Activated T-cell treated with anti-CD3 and anti-CD28 coated beads, Interleukin-2, amount 50 U/mL, for 24 hours (primary cell): ENCODE data around the gene LIAS.
"Not testable (repeated sequence)": the region's sequence is repeated elsewhere in the genome, so short reads cannot be mapped to it uniquely, and the experiment has no call there.

Source experiments
- DNase-seq: peaks from one replicate; pipeline ENCODE4 v3.0.0-alpha.2; 2020
- H3K27ac Mint-ChIP-seq: 2 replicates; pipeline ENCODE4 v1.8.0; 2020; ENCODE audit warnings: mild to moderate bottlenecking, mixed read lengths
- H3K27me3 Mint-ChIP-seq: 2 replicates; pipeline ENCODE4 v1.8.0; 2020; ENCODE audit warnings: mixed read lengths
- H3K36me3 Mint-ChIP-seq: 2 replicates; pipeline ENCODE4 v1.8.0; 2020; ENCODE audit warnings: low read depth, mixed read lengths
- H3K4me1 Mint-ChIP-seq: 2 replicates; pipeline ENCODE4 v1.8.0; 2020; ENCODE audit warnings: low read depth, mixed read lengths
- H3K4me3 Mint-ChIP-seq: 2 replicates; pipeline ENCODE4 v1.8.0; 2020; ENCODE audit warnings: mild to moderate bottlenecking, moderate library complexity, mixed read lengths
- H3K9me3 Mint-ChIP-seq: 2 replicates; pipeline ENCODE4 v1.8.0; 2020; ENCODE audit warnings: mixed read lengths

Gene LIAS

DNA sequence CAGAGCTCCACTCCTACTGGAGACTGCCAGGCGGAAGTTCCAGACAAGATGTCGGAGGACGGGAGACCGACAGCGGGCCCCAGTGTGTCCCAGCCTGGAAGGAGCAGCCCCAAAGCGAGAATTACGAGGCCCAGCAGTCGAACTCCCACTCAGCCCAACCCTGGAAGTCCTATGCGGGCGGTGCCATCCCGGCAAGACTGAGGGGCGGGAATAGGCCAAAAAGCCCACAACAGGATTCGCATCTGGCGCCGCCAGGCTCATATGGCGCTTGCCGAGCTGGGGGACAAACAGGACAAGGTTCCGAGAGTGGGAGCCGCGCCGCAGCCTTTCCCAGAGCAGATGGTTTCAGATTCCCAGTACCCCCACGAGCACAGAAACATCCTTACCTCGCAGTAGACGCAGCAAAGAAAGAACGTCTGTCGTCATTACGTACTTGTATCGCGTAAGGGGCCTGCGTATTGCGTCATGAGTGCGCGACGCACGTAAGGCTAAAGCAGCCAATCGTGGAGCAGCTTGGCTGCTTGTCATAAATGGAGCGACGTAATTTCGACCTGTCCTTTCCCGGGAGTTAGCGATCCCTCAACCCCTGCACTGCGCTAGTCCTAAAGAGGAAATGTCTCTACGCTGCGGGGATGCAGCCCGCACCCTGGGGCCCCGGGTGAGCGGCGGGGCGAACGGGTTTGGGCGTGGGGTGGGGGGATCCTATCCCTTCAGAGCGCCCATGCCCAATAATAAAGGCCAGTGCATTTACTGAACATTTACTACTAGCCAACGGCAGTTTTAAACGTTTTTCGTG lies at the start of gene LIAS, which contains the start of gene RPL9:
TSS of gene LIAS (plus strand) at position 552 of the 796 bp plus-strand sequence. CDS start at position 614, 62 bp downstream.
TSS of gene RPL9 (minus strand) at position 418 of the 796 bp plus-strand sequence. CDS start 483 bp downstream, outside the sequence.
- DNase-seq: peak; percentile 95
- Mint-ChIP-seq H3K4me1 (peaks cover 48% of the 10 kb centered on the region), H3K4me3 (peak within 1 kb of the TSS; percentile 99), H3K36me3 (peaks cover 88% of the 10 kb centered on the region), H3K27ac (peak within 1 kb of the TSS; percentile 100), H3K9me3 (no peaks in the 10 kb centered on the region), H3K27me3 (no peaks in the 10 kb centered on the region)

DNA sequence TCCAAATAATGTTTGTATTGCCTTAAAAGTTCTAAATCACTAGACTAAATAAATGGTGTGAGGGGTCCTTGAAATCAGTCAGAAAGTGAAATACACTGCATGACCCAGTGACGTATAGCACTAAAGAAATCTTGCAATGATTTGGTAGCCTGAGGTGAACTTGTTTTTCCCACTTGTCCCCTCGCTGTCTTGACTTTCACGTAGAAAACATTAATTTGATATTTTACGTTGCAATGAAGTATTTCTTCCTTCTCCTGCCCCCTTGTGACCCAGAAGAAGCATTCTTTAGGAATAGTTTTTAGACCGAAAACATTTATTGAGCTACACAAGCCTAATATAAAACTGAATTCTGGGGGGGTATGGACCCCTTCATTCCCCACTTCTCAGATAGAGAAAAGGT lies 48.4 kb upstream of the LIAS start:
- no peaks in the 10 kb centered on the region for H3K4me1 Mint-ChIP-seq
- no peaks in the 10 kb centered on the region for H3K27me3 Mint-ChIP-seq
- no peak overlapping the region for H3K27ac Mint-ChIP-seq
- H3K9me3 Mint-ChIP-seq: no peaks in the 10 kb centered on the region
- no peak for DNase-seq
- H3K4me3 Mint-ChIP-seq: no peak overlapping the region
- no peaks in the 10 kb centered on the region for H3K36me3 Mint-ChIP-seq

DNA sequence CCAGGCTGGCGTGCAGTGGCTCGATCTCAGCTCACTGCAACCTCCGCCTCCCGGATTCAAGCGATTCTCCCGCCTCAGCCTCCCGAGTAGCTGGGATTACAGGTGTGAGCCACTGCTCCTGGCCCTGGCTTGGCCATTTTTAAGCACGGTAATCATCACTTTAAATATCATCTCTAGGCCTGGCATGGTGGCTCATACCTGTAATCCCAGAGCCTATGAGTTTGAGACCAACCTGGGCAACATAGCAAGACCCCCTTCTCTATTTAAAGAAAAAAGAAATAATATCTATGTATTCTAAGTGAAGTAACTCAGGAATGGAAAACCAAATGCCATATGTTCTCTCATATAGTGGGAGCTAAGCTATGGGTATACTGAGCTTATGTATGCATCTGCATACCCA lies 47.3 kb upstream of the LIAS start:
- not testable (repeated sequence) for H3K27me3 Mint-ChIP-seq, H3K4me1 Mint-ChIP-seq, H3K36me3 Mint-ChIP-seq, H3K4me3 Mint-ChIP-seq, H3K9me3 Mint-ChIP-seq, H3K27ac Mint-ChIP-seq, DNase-seq

DNA sequence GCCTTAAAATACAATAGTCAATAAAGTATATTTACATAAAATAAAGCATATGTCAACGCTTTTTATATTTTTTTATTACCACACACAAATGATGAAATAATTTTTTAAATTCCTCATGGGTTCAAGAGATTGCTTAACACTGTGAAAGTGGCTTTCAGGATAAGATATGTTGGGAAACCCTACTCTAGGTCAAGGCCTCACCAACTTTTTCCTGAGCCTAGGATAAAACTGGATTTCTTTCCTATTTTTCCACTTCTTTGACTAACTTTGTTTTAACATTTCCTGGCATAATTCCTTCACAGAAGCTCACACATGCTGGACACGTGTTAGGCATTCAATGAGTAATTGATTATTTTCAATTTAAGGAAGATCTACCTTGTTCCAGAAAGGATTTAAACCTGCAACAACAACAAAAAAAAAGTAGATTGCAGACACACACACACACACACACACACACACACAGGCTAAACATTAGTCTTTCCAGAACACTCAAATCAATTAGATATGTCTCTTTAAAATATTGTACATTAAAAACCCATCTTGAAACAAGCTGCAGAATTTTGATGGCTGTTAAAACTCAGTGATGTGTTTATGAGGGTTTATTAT lies 43.1 kb upstream of the LIAS start:
- no peaks in the 10 kb centered on the region for H3K9me3 Mint-ChIP-seq
- no peak overlapping the region for H3K27ac Mint-ChIP-seq
- no peak overlapping the region for H3K4me3 Mint-ChIP-seq
- no peaks in the 10 kb centered on the region for H3K36me3 Mint-ChIP-seq
- H3K27me3 Mint-ChIP-seq: no peaks in the 10 kb centered on the region
- no peaks in the 10 kb centered on the region for H3K4me1 Mint-ChIP-seq
- DNase-seq: no peak

DNA sequence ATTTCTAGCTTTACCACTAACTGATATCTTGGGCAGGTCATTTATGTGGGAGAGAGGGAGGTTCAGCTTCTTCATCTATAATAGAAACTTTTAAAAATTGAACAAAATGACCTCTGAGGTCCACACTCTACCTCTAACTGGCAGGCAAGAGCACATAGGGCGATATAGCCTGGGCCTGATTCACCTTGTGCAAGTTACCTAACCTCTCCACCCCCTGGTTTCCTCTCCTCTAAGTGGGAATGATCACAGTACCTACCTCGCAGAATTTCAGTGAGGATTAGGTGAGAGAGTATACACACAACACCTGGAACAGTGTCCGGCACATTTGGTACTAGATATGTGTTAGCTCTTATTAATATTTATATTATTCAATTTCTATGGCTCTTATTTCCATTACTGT lies 36.6 kb upstream of the LIAS start:
- DNase-seq: no peak
- H3K4me1 Mint-ChIP-seq: no peaks in the 10 kb centered on the region
- no peak overlapping the region for H3K4me3 Mint-ChIP-seq
- no peak overlapping the region for H3K27ac Mint-ChIP-seq
- no peaks in the 10 kb centered on the region for H3K36me3 Mint-ChIP-seq
- H3K27me3 Mint-ChIP-seq: no peaks in the 10 kb centered on the region
- H3K9me3 Mint-ChIP-seq: no peaks in the 10 kb centered on the region

DNA sequence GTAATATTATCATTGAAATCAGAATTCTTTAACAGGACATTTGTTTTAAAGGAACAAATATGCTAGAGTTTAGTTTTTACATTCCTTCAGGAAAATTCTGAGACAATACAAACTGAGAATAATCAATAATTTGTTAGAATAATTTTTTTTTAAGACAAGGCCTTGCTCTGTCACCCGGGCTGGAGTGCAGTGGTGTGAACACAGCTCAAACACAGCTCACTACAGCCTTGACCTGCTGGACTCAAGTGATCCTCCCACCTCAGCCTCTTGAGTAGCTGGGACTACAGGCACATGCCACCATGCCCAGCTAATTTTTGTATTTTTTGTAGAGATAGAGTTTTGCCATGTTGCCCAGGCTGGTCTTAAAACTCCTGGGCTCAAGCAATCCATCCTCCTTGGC lies 33.6 kb upstream of the LIAS start:
- H3K4me3 Mint-ChIP-seq, DNase-seq, H3K4me1 Mint-ChIP-seq, H3K27me3 Mint-ChIP-seq, H3K9me3 Mint-ChIP-seq, H3K27ac Mint-ChIP-seq, H3K36me3 Mint-ChIP-seq: not testable (repeated sequence)

DNA sequence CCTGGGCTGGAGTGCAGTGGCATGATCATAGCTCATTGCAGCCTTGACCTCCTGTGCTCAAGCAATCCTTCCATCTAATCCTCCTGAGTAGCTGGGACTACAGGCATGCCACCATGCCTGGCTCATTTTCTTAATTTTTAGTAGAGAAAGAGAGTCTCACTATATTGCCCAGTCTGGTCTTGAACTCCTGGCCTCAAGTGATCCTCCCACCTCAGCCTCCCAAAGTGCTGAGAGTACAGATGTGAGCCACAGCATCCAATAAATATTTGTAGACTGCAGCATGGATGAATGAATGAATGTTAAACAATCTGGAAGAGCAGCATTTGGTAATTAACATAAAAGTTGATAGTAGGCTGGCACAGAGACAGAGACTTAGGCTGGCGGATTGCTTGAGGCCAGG lies 32.1 kb upstream of the LIAS start:
- H3K4me3 Mint-ChIP-seq: no peak overlapping the region
- H3K36me3 Mint-ChIP-seq: no peaks in the 10 kb centered on the region
- H3K27ac Mint-ChIP-seq: no peak overlapping the region
- H3K9me3 Mint-ChIP-seq: no peaks in the 10 kb centered on the region
- DNase-seq: no peak
- no peaks in the 10 kb centered on the region for H3K27me3 Mint-ChIP-seq
- no peaks in the 10 kb centered on the region for H3K4me1 Mint-ChIP-seq

DNA sequence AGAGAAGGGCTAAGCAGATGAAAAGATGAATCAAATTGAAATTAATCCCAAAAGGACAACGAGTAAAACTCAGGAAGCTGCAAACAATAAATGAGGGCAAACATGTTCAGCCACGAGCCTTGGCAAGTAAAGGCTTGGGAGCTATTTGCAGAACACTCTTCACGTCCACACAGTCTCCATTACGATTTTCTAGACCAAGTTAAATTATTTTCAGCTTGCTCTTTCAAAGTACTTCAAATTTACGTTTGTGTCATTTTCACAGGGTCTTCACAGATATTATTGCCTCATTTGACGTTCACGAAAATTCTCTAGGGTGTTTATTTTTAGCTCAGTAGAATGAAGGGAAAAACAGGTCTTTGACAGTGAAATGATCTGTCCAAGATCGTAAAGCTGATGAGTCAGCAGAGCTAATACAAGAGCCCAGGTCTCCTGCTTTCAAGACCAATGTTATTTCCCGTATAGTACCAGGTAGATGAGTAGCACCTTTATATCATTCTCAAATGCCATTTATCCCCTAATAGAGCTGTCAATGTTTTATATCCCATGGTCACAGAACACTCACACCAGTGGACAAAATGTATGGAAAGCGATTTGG lies 31.2 kb upstream of the LIAS start:
- Mint-ChIP-seq H3K36me3 (no peaks in the 10 kb centered on the region), H3K27me3 (no peaks in the 10 kb centered on the region), H3K4me3 (no peak overlapping the region), H3K9me3 (no peaks in the 10 kb centered on the region), H3K27ac (no peak overlapping the region), H3K4me1 (no peaks in the 10 kb centered on the region)
- no peak for DNase-seq

DNA sequence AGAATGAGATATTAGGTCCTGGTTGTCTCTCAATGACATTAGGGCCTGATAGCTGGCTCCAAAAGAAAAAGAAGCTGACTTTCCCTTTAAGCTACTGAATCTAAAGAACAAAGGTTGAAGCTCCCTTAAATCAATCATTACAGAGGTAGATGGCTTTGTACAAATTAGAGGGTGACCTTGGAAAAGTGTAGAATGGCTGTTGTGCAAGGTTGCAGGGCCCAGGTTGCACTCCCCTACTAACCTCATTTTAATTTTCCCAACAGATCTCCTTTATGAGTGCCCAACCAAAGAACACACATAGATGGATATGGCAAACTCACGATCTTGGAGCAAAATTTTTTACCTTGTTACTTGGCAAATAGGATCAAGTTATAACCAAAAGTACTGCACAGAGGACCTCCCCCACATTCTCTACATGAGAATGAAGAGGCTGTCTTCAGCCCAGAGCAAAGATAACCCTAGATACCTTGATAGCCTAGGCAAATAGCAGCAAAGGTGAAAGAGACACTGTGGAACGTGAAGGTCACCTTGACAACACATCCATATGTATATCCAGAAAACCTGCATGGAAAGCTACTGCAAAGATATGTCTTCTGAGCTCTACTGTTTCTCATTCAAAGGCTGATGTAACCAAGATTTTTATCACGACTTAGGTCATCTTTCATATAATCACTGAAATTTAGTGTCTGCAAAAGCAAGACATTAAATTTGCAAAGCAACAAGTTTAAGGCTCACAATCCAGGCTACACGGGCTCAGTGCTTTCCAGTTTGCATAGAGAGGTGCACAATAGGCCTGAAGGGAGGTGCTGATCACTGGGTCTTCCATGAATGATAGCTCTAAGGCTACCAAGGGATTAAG lies 29.2 kb upstream of the LIAS start:
- Mint-ChIP-seq H3K36me3 (no peaks in the 10 kb centered on the region), H3K27ac (no peak overlapping the region)

DNA sequence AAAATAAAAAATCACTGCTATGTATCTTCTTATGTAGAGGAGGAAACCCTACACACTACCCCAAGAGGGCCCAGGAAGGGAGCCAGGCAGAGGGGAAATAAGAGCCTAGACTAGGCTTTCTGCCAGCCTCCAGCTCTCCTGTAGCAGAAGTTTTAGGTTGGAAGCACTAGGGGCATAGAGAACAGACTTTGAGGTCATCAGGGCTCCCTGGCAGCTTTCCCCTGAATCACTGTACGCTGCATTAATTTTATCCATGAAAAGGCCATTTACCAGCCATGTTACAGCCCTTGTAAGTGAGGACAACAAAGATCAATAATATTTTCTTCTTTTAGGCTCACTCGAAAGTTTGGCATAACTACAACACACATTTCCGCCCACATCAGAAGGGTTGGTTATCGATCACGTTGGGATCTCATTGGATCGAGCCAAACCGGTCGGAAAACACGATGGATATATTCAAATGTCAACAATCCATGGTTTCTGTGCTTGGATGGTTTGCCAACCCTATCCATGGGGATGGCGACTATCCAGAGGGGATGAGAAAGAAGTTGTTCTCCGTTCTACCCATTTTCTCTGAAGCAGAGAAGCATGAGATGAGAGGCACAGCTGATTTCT lies 24.9 kb upstream of the LIAS start:
- H3K27me3 Mint-ChIP-seq: no peaks in the 10 kb centered on the region
- DNase-seq: no peak
- H3K9me3 Mint-ChIP-seq: no peaks in the 10 kb centered on the region
- H3K27ac Mint-ChIP-seq: no peak overlapping the region
- H3K36me3 Mint-ChIP-seq: no peaks in the 10 kb centered on the region
- no peaks in the 10 kb centered on the region for H3K4me1 Mint-ChIP-seq
- H3K4me3 Mint-ChIP-seq: no peak overlapping the region

More for the DNA sequence above, 29.2 kb upstream of the LIAS start:
- Mint-ChIP-seq H3K27me3 (no peaks in the 10 kb centered on the region), H3K9me3 (no peaks in the 10 kb centered on the region), H3K4me3 (no peak overlapping the region), H3K4me1 (no peaks in the 10 kb centered on the region)
- no peak for DNase-seq

DNA sequence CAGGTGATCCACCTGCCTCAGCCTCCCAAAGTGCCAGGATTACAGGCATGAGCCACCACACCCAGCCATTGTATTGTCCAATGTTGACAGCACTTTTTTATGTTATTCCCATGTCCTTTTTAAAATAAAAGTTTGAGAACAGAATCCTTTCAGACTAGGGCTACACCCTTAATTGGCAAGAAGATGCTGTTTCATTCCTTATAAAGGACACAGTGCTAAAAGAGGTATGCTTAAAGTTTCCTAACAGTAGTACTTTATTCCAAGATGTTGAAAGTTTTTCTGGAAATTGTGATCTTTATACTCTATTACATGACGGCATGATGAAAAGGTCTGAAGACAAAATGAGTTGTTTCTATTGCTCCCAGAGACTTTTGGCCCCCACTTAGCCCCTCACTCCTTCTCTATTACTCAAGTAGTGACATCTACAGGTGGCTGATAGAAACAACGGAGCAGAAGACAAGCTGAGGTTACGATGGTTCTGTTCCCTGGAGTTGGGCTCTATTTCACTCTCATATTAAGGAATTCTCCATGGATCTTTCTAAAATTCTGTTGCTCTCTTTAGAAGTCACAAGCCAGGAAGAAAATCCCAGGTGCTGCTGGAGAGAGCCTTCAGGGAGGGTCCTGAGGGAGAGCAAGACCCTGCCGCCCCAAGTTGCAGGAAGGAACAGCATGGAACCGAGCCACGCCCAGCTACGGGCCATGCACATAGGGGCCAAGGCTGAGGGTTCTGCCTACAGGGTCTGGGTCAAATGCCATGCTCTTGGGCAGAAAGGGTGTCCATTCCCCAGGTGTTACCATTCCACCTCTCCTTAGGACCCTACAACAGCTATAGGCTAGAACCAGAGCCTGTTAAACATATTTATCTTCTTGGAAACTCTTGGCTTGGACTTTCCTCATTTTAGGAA lies 22.9 kb upstream of the LIAS start:
- Mint-ChIP-seq H3K4me1 (no peaks in the 10 kb centered on the region), H3K9me3 (no peaks in the 10 kb centered on the region), H3K27me3 (peaks cover under 1% of the 10 kb centered on the region), H3K4me3 (no peak overlapping the region), H3K36me3 (no peaks in the 10 kb centered on the region), H3K27ac (no peak overlapping the region)
- DNase-seq: no peak

DNA sequence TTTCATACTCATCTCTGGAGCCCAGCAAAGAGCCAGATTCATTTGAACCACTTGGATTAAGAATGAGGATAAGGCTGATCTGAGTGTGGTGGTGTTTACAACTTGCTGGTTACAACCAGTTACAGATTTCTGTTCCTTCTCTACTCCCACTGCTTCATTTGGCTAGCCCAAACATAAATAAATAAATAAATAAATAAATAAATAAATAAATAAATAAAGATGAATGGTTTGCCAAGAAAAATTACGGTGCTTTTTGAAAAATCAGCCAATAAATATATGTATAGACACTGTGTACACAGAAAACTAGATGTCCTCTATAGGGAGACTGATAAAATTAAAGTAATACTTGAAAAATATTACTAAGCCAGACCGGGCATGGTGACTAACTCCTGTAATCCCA lies 17.3 kb upstream of the LIAS start:
- Mint-ChIP-seq H3K9me3 (no peaks in the 10 kb centered on the region), H3K27ac (no peak overlapping the region), H3K4me1 (peaks cover 11% of the 10 kb centered on the region), H3K36me3 (no peaks in the 10 kb centered on the region), H3K4me3 (no peak overlapping the region), H3K27me3 (peaks cover 11% of the 10 kb centered on the region)
- DNase-seq: no peak

DNA sequence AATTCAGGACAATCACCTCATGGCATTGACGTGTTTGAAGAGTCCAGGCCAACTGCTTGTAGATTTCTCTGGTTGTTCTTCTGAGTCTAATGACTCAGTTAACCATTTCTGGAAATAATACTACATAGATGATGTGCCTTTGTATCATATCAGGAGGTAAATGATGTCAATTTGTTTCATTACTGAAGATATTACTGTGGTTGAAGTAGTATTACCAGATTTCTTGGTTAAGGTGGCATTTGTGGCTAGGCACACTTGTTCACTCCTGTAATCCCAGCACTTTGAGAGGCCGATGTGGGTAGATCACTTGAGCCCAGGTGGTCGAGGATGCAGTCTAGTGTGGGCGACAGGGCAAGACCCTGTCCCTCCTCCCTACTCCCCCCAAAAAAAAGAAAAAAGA lies 15.9 kb upstream of the LIAS start:
- Mint-ChIP-seq H3K36me3 (peaks cover 6% of the 10 kb centered on the region), H3K27ac (peak overlapping the region; percentile 66), H3K27me3 (peaks cover 11% of the 10 kb centered on the region), H3K9me3 (no peaks in the 10 kb centered on the region), H3K4me3 (no peak overlapping the region), H3K4me1 (peaks cover 21% of the 10 kb centered on the region)
- DNase-seq: no peak
